HG02588 (cell line): ENCODE data around the gene BIN2.

Experiments
- ATAC-seq: cut with Tn5 transposase; IDR thresholded peaks from one replicate; pipeline ENCODE4 v1.9.1; 2021; ENCODE audit warnings: mild to moderate bottlenecking, moderate library complexity; ENCODE audit not compliant: unreplicated experiment

BIN2 gene

GRCh38 chr12:51323966-51324895 lies at the start of gene BIN2:
TSS of gene BIN2 (minus strand) at chr12:51324174. CDS start at chr12:51324102, 72 bp downstream.
- ATAC-seq = peak; percentile 51

- ATAC-seq = no peak
Measured at GRCh38 chr12:51373187-51373586, 49.2 kb upstream of the BIN2 start.

GRCh38 chr12:51372021-51372420 lies 48.0 kb upstream of the BIN2 start:
- ATAC-seq = no peak

- no peak for ATAC-seq
Measured at GRCh38 chr12:51371295-51371953, 47.5 kb upstream of the BIN2 start.

- ATAC-seq = no peak
Measured at GRCh38 chr12:51370667-51371066, 46.7 kb upstream of the BIN2 start.

DNA sequence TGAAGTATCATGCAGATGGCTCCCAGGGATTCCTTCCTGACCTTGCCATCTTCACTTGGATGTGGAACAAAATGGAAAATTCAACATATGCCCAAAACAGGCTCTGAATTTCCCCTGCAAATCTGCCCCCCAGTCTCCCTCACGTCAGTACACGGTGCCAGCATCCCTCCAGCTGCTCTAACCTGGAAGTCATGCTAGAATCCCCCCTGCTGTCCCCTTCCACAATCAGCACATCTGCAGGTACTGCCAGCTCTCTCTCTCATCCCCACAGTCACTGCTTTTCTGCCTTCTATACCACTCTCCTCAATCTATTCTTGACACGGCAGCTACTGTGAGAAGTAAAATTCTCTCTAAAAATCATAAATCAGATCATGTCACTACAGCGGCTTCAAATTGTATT lies 45.6 kb upstream of the BIN2 start:
- ATAC-seq = no peak

DNA sequence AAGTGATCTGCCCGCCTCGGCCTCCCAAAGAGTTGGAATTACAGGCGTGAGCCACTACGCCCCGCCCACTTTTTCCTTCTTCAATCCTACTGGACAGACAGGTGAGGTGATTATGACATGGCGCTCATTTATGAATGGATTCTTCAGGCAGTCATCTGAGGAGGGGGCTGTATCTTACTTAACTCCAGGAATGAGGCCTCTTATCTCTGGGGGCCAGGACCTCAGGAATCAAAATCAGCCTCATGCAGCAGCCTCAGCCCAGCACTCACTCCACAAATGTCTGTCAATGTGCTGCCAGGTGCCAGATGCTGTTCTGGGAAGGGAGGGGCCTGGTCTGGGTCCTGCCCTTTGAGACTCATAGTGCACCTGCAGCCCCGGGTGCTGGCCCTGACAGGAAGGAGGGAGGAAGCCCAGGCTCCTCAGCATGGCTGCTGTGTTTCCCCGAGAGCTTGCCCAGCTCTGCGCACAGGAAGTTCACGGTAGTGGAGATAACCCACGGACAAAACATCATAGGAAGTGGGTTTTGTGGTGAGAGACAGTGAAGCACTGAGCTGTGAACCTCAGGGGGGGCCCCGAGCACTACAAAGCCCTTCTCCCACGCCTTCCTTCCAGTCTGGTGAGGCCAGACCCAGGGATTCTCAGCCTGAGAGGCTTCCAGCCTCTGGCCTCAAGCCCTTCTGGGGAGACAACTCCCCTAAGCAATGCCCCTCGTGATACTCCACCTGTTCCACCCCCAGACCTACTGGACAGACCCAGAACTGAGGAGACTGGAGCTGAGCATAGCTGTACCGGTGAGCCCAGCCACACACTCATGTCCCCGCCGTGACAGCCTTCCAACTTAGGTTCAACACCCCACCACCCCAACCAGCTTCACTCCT lies 44.9 kb upstream of the BIN2 start:
- peak; percentile 98 for ATAC-seq

DNA sequence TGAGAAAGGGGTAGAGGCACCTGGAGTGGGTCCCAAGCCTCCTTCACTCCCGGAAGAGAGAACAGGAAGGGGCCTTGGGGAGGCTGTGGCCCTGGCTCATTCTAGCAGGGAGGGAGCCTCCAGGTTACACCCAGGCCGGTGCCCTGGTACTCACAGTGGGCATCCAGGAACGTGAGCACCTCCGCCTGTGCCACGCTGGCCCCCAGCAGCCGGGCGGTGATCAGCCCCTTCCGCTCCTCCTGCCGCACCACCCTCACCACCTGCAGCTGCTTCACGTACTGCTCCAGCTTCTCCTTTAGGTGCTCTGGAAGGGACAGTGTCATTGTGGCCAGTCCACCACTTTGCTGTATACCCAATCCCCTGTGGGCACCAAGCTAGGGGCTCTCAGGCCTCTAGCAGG lies 41.3 kb upstream of the BIN2 start:
- ATAC-seq = no peak

DNA sequence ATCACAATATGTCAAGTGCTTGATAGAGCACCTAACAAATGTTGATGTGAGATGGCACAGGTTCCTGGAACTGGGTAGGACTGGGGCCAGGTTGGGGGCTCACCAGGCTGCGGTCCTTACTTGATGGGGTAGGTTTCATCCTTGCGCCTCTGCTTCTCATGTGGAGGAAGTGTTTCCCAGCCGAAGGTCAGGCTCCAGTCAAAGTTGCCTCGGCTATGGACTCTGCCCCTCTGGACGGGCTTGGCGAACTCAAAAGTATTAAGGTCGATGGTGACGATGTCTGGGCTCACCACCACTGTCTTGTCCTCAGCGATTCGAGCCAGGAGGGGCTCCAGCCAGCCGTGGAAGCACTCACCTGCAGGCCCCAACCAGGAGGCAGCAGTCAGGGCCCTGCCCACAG lies 40.0 kb upstream of the BIN2 start:
- ATAC-seq = no peak

DNA sequence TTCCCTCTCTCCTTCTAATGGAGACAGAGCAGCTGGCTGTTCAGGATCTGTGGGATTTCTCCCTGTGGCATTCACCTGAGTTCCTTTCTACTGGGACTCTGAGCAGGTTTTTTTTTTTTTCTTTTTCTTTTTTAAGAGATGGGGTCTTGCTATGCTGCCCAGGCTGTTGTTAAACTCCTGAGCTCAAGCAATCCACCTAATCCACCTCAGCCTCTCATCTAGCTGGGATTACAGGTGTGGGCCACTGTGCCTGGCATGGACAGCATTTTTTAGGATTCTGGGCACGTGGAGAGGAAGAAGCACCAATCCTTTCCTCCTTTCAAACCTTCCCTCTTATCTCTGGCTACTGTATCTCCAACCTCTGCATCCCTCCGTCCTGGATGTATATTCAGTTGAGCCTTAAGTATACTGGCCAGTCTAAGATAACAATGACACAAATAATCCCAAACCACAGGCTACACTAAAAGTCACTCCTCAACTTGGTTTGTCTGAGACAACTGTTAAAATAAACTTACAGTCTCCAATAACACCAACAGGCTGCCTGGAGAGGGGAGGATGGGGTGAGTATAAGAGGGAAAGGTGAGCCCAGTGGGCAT lies 38.9 kb upstream of the BIN2 start:
- ATAC-seq = no peak

- ATAC-seq = no peak
Measured at GRCh38 chr12:51362307-51362706, 38.3 kb upstream of the BIN2 start.

GRCh38 chr12:51361161-51362016 lies 37.4 kb upstream of the BIN2 start:
- no peak for ATAC-seq

DNA sequence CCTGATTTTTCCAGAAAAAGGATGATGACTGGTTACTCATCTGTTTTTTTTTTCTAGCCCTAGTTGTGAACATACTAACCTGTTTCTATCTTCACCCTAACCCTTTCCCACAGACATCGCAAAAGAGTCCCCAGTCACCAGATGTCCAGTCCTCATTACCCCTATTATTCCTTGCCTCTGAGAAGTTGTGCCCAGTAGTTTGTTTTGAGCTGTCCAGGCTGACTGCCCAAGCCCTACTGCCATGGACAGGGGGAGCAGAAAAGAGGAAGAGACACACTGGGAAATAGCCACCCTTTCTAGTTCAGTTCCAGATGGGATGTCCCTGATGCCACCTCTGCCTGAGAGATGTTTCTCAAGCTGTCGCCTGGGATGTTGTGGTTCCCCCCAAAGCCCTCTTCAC lies 36.3 kb upstream of the BIN2 start:
- no peak for ATAC-seq

- ATAC-seq = no peak
Measured at GRCh38 chr12:51359851-51360250, 35.9 kb upstream of the BIN2 start.

GRCh38 chr12:51358496-51358895 lies 34.5 kb upstream of the BIN2 start:
- no peak for ATAC-seq

GRCh38 chr12:51357374-51358047 lies 33.5 kb upstream of the BIN2 start:
- no peak for ATAC-seq

DNA sequence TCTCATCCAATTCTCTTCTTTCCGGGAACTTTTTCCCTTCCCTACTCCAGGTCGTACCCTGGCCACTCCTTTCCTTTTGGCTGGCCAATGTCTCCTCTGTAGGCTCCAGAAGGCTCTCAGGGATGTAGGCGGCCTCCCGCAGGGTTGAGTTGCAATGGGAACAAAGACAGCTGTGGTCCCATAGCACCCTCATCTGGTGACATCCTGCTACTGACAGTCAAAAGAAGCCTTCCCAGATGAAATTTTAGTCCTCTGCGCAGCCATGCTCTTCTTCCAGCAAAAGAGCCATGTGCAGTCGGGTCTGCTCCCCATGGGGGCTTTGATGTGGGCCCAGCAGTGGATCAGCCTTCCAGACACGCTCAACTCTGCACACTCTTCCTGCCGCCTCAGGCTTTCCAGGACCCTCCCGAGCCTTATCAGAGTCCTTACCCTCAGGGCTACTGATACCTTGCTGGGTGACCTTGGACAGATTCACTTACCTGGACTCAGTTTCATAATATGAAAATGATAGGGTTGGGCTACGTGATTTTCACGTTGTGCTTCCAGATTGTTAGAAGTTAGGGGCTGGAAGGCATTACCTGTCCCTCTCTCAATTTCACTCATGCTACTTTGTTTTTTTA lies 28.0 kb upstream of the BIN2 start:
- no peak for ATAC-seq

DNA sequence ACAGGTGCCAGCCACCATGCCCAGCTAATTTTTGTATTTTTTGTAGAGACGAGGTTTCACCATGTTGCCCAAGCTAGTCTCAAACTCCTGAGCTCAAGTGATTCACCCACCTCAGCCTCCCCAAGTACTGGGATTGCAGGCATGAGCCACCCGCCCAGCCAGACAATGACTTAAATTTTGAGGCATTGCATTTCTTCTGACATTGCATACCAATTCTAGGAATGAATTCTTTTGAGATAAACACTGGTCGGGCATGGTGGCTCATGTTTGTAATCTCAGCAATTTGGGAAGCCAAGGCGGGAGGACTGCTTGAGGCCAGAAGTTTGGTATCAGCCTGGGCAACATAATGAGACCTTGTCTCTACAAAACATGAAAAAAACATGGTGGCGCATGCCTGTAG lies 25.1 kb upstream of the BIN2 start:
- no peak for ATAC-seq

DNA sequence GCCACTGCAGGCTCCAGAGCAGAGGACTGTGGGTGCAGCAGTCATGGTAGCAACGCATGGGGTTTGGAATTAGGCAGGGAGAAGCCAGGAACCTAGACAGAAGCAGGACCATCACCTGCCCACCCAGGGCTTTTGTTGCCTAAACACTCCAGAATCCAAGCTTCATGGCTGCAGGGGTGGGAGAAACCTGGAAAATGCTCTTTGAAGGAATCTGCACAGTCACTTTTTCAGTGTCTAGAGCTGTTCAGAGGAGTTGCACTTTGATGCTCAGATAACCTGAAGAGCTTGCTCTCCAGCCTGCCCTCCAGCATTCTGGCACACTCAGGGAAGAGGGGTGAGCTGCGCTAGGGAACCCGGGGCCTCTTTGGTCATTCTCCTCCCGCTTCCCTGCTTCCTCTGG lies 24.1 kb upstream of the BIN2 start:
- no peak for ATAC-seq
